SJSA1 (cell line): ENCODE results near the gene RAB36. TPM values are rescaled to one million over a fixed set of nuclear protein-coding genes. Genes with fewer than 3 reads are reported as not detected.

ENCODE experiments used
- total RNA-seq: library from RNA; depleted of rRNA; stranded (reverse); fragments of >200 nt; shearing (Covaris generic); gene quantifications from 2 replicates; pipeline ENCODE4 v1.2.3, GENCODE V29; 2014; rRNA removed

The RAB36 gene
- total RNA-seq, 1 experiment from 2014 or later, result 0.42 TPM

Other genes with a start within 250 kb of the RAB36 start
- gene GNAZ, start 75.0 kb upstream of the RAB36 start, total RNA-seq, result 68.9 and 82.5 TPM in 2 replicates
- not detected in 2 replicates for gene RSPH14, start 3.5 kb upstream of the RAB36 start, total RNA-seq
- 27.0 and 28.6 TPM in 2 replicates for gene BCR, start 35.0 kb downstream of the RAB36 start, total RNA-seq